ENCODE results near the gene BCAR1. TPM values are rescaled to one million over a fixed set of nuclear protein-coding genes. Genes with fewer than 3 reads are reported as not detected.
A peak's percentile ranks its signal among the peaks of the same experiment; 100 is the strongest.
"Not testable (repeated sequence)": the region's sequence is repeated elsewhere in the genome, so short reads cannot be mapped to it uniquely, and the experiment has no call there.

Gene BCAR1
- total RNA-seq, 6 experiments from 2014 or later = 29.2 to 108 (median 51.2) TPM

- H3K36me3 ChIP-seq; H3K4me3 ChIP-seq; intact Hi-C loops (cut with DNase I); H3K4me1 ChIP-seq; H3K27ac ChIP-seq; DNase-seq; H3K27me3 ChIP-seq; H3K9me3 ChIP-seq: not testable (repeated sequence)
- no CpG with 5 or more reads among the region's 20 CpGs for WGBS (ENCODE audit: insufficient coverage, low coverage, low lambda C conversion rate, missing lambda C conversion rate)
- peak in 2 of 4 donors; percentile 11 for ATAC-seq
These were observed 46.5 kb downstream of the BCAR1 start for GRCh38 chr16:75204905-75205304.

- Histone ChIP-seq H3K36me3 (no peaks in the 10 kb centered on the region), H3K27ac (no peak overlapping the region), H3K9me3 (no peaks in the 10 kb centered on the region), H3K4me1 (no peaks in the 10 kb centered on the region), H3K27me3 (no peaks in the 10 kb centered on the region), H3K4me3 (no peak overlapping the region)
- intact Hi-C loops (cut with DNase I) = no loop called here
- DNase-seq (peak in 2 of 3 donors; percentile 4 to 25), ATAC-seq (peak in 1 of 4 donors; percentile 9)
- no CpG with 5 or more reads among the region's 6 CpGs for WGBS (ENCODE audit: insufficient coverage, low coverage, low lambda C conversion rate, missing lambda C conversion rate)
- no peak for TF ChIP-seq CTCF (IDR thresholded peaks at IDR 0.05)
These were observed 47.0 kb downstream of the BCAR1 start for GRCh38 chr16:75204410-75204758.

GRCh38 chr16:75203667-75204409 is 47.6 kb downstream of the BCAR1 start:
- H3K4me1 ChIP-seq = no peaks in the 10 kb centered on the region
- no peak for TF ChIP-seq CTCF (IDR thresholded peaks at IDR 0.05)
- TF ChIP-seq POLR2A (IDR thresholded peaks at IDR 0.05) = no peak
- DNase-seq (peak in 2 of 3 donors; percentile 13 to 43), ATAC-seq (no peak)
- no peak overlapping the region for H3K27ac ChIP-seq
- H3K4me3 ChIP-seq = no peak overlapping the region
- WGBS (ENCODE audit: insufficient coverage, low coverage, low lambda C conversion rate, missing lambda C conversion rate) = 43% methylated on average over 4 of the region's 13 CpGs
- no peaks in the 10 kb centered on the region for H3K36me3 ChIP-seq
- intact Hi-C loops (cut with DNase I) = no loop called here
- no peaks in the 10 kb centered on the region for H3K27me3 ChIP-seq
- H3K9me3 ChIP-seq = no peaks in the 10 kb centered on the region

- Histone ChIP-seq H3K4me3 (no peak overlapping the region), H3K36me3 (no peaks in the 10 kb centered on the region), H3K27me3 (no peaks in the 10 kb centered on the region), H3K9me3 (no peaks in the 10 kb centered on the region), H3K4me1 (no peaks in the 10 kb centered on the region), H3K27ac (no peak overlapping the region)
- ATAC-seq (no peak), DNase-seq (peak in 2 of 3 donors; percentile 9 to 14)
- intact Hi-C loops (cut with DNase I) = no loop called here
- 81% methylated on average over 6 of the region's 12 CpGs for WGBS (ENCODE audit: insufficient coverage, low coverage, low lambda C conversion rate, missing lambda C conversion rate)
- TF ChIP-seq CTCF (IDR thresholded peaks at IDR 0.05) (no peak), POLR2A (IDR thresholded peaks at IDR 0.05) (no peak)
These were observed 48.3 kb downstream of the BCAR1 start for GRCh38 chr16:75203096-75203495.

GRCh38 chr16:75202069-75202590 is 49.3 kb downstream of the BCAR1 start:
- WGBS (ENCODE audit: insufficient coverage, low coverage, low lambda C conversion rate, missing lambda C conversion rate) = 94% methylated on average over 9 of the region's 13 CpGs
- no peaks in the 10 kb centered on the region for H3K36me3 ChIP-seq

More at GRCh38 chr16:75202069-75202590, 49.3 kb downstream of the BCAR1 start:
- ATAC-seq (no peak), DNase-seq (peak in 1 of 3 donors; percentile 4)
- TF ChIP-seq CTCF (IDR thresholded peaks at IDR 0.05) = no peak
- no peak for TF ChIP-seq POLR2A (IDR thresholded peaks at IDR 0.05)
- Histone ChIP-seq H3K9me3 (no peaks in the 10 kb centered on the region), H3K4me1 (no peaks in the 10 kb centered on the region), H3K27me3 (no peaks in the 10 kb centered on the region), H3K27ac (no peak overlapping the region), H3K4me3 (no peak overlapping the region)
- intact Hi-C loops (cut with DNase I) = no loop called here
